ENCODE data around the gene OTOP2. TPM values are rescaled to one million over a fixed set of nuclear protein-coding genes. Genes with fewer than 3 reads are reported as not detected.

Gene OTOP2
- total RNA-seq, 2 donors from 2014 or later = 5.7 to 18.4 TPM

DNA sequence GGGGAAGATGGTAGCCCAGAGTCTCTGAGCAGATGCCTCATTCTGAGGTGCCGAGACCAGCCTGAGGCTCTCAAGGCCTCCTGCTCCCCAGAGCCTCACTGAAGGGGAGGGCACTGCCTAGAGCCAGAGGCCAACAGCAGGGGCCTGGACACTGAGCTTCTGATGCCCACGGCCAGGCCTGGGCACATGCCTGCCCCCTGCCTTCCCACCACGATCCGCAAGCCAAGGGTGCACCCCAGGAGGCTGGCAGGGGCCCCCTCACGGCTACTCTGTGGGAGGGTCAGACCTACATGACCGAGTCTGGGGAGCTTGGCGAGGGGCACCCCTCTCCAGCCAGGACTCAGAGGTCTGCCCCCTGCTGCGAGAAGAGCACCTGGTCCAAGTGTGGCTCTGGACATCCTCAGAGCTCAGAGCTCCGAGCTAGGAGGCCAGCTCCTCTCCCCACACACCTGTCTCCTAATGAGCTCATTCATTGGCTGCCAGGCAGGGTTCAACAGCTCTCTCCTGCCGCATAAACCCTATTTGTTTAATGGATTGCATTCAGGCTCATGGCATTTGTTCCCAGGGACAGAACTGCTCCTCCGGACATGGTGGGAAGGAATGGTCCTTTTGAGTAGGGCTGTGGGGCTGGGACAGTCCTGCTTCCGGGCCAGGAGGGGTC is 25.5 kb downstream of the OTOP2 start:
- H3K9me3 ChIP-seq = no peaks in the 10 kb centered on the region
- H3K9ac ChIP-seq (ENCODE audit: low read depth in 2 of 2, low read length in 2 of 2) = no peak overlapping the region
- H3K27me3 ChIP-seq = peaks cover 3% of the 10 kb centered on the region
- DNase-seq = no peak
- H3K4me3 ChIP-seq = no peak overlapping the region
- intact Hi-C loops (cut with DNase I) = no loop called here
- no peaks in the 10 kb centered on the region for H3K4me1 ChIP-seq
- no peaks in the 10 kb centered on the region for H3K36me3 ChIP-seq
- H3K27ac ChIP-seq = no peak overlapping the region
- TF ChIP-seq, protein P1, sequence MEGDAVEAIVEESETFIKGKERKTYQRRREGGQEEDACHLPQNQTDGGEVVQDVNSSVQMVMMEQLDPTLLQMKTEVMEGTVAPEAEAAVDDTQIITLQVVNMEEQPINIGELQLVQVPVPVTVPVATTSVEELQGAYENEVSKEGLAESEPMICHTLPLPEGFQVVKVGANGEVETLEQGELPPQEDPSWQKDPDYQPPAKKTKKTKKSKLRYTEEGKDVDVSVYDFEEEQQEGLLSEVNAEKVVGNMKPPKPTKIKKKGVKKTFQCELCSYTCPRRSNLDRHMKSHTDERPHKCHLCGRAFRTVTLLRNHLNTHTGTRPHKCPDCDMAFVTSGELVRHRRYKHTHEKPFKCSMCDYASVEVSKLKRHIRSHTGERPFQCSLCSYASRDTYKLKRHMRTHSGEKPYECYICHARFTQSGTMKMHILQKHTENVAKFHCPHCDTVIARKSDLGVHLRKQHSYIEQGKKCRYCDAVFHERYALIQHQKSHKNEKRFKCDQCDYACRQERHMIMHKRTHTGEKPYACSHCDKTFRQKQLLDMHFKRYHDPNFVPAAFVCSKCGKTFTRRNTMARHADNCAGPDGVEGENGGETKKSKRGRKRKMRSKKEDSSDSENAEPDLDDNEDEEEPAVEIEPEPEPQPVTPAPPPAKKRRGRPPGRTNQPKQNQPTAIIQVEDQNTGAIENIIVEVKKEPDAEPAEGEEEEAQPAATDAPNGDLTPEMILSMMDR (IDR thresholded peaks at IDR 0.05) = no peak

GRCh38 chr17:74950207-74950606 is 26.1 kb downstream of the OTOP2 start:
- TF ChIP-seq, protein P1 (IDR thresholded peaks at IDR 0.05) = no peak
- Histone ChIP-seq H3K4me3 (no peak overlapping the region), H3K9me3 (no peaks in the 10 kb centered on the region), H3K27me3 (peaks cover 3% of the 10 kb centered on the region), H3K4me1 (no peaks in the 10 kb centered on the region), H3K27ac (no peak overlapping the region), H3K36me3 (no peaks in the 10 kb centered on the region), H3K9ac (ENCODE audit: low read depth in 2 of 2, low read length in 2 of 2) (no peak overlapping the region)
- no peak for DNase-seq
- intact Hi-C loops (cut with DNase I) = no loop called here

GRCh38 chr17:74951065-74951464 is 27.0 kb downstream of the OTOP2 start:
- H3K9ac ChIP-seq (ENCODE audit: low read depth in 2 of 2, low read length in 2 of 2) = no peak overlapping the region
- TF ChIP-seq, protein P1 (IDR thresholded peaks at IDR 0.05) = no peak
- no peak overlapping the region for H3K4me3 ChIP-seq
- no peak for DNase-seq
- H3K9me3 ChIP-seq = no peaks in the 10 kb centered on the region
- H3K36me3 ChIP-seq = no peaks in the 10 kb centered on the region
- no peaks in the 10 kb centered on the region for H3K4me1 ChIP-seq
- intact Hi-C loops (cut with DNase I) = no loop called here
- no peaks in the 10 kb centered on the region for H3K27me3 ChIP-seq
- no peak overlapping the region for H3K27ac ChIP-seq

GRCh38 chr17:74951680-74952421 is 27.8 kb downstream of the OTOP2 start:
- Histone ChIP-seq H3K36me3 (no peaks in the 10 kb centered on the region), H3K27me3 (no peaks in the 10 kb centered on the region), H3K9ac (ENCODE audit: low read depth in 2 of 2, low read length in 2 of 2) (no peak overlapping the region), H3K9me3 (no peaks in the 10 kb centered on the region), H3K27ac (peak overlapping the region; percentile 17), H3K4me1 (no peaks in the 10 kb centered on the region), H3K4me3 (no peak overlapping the region)
- TF ChIP-seq, protein P1 (IDR thresholded peaks at IDR 0.05) = no peak
- DNase-seq = no peak
- intact Hi-C loops (cut with DNase I) = no loop called here

DNA sequence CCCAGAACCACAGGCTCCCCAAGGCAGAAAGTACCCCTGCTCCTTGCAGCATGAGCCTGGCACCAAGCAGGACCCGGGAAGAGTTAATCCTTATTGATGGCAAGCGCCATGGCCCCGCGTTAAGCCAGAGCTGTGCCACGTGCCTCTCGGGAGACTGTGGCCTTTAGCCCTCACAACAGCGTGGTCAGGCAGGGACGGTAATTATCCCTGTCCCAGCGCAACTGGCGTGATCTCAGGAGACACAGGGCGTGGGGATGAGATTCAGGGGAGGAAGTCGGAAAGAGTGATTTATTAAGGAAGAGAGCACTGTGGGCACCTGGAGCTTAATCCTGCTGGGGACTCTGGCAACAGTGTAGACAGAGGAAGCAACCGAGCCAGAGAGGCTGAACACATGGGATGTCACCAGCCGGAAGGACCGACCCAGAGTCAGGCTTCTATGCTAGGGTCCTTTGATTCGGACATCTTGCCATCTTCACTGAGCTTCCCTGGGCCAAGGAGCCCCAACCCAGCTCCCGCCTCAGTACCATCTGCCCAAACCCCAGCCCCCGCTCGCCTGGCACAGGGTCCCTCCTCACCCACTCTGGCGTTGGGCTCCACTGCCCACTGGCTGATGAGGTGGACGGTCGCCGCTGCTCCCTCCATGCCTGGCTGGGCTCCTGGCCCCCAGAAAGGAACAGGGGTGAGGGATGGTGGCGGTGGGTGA is 28.5 kb downstream of the OTOP2 start:
- Histone ChIP-seq H3K4me1 (no peaks in the 10 kb centered on the region), H3K4me3 (no peak overlapping the region), H3K27ac (peak overlapping the region; percentile 17), H3K9me3 (no peaks in the 10 kb centered on the region), H3K9ac (ENCODE audit: low read depth in 2 of 2, low read length in 2 of 2) (no peak overlapping the region), H3K27me3 (no peaks in the 10 kb centered on the region), H3K36me3 (no peaks in the 10 kb centered on the region)
- intact Hi-C loops (cut with DNase I) = no loop called here
- TF ChIP-seq, protein P1 (IDR thresholded peaks at IDR 0.05) = no peak
- no peak for DNase-seq
